GM18499 (cell line): ENCODE measurements around the gene C22orf23.

Experiments used
- ATAC-seq: cut with Tn5 transposase; IDR thresholded peaks from one replicate; pipeline ENCODE4 v1.9.1; 2021; ENCODE audit warnings: moderate number of reproducible peaks; ENCODE audit not compliant: insufficient read depth, unreplicated experiment

The C22orf23 gene

DNA sequence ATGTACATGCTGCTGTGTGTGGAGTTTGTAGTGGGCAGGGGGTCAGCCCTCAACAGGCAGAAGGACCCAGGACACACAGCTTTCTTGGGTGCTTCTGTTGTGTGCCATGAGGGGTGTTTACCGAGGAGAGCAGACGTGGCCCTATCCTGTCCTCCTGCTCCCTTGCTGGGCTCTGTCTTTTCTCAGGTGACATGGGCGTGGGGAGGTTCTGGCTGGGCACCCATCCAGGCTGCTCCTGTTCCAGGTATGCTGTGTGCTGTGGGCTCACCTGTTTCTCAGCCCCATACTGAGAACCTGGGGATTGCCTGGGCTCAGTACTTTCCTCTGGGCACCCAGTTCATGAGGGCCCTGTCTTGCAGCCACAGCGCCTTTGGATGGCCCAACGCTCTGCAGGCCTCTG, 24.0 kb downstream of the C22orf23 start:
- ATAC-seq: no peak

GRCh38 chr22:37927637-37927936, 25.8 kb downstream of the C22orf23 start:
- no peak for ATAC-seq

- no peak for ATAC-seq
These were observed 26.4 kb downstream of the C22orf23 start for GRCh38 chr22:37926771-37927636.

GRCh38 chr22:37926358-37926757, 27.0 kb downstream of the C22orf23 start:
- ATAC-seq: no peak

GRCh38 chr22:37925767-37926166, 27.6 kb downstream of the C22orf23 start:
- no peak for ATAC-seq

- no peak for ATAC-seq
These were observed 28.1 kb downstream of the C22orf23 start for GRCh38 chr22:37925330-37925729.

GRCh38 chr22:37924386-37925065, 28.9 kb downstream of the C22orf23 start:
- no peak for ATAC-seq

GRCh38 chr22:37923927-37924326, 29.5 kb downstream of the C22orf23 start:
- no peak for ATAC-seq

- no peak for ATAC-seq
These were observed 31.2 kb downstream of the C22orf23 start for GRCh38 chr22:37922191-37922590.

DNA sequence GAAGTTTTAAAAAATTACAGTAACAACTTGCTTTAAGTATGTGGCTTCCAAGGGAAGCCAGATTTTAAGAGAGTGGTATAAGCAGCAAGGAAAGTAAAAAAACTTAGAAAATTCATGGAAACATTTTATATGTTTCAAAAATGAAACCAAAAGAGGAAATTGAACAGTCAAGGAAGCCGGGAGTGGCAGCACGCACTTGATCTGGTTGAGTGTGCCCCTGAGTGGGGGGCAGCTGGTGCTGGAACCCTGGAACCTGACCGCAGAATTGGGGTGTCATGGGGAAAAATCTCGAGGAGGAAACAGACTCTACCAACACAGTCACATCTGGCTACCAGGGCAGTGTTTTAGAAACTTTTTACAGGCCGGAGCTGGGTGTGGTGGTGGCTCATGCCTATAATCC, 33.3 kb downstream of the C22orf23 start:
- ATAC-seq: no peak

GRCh38 chr22:37918580-37919270, 34.7 kb downstream of the C22orf23 start:
- ATAC-seq: no peak

DNA sequence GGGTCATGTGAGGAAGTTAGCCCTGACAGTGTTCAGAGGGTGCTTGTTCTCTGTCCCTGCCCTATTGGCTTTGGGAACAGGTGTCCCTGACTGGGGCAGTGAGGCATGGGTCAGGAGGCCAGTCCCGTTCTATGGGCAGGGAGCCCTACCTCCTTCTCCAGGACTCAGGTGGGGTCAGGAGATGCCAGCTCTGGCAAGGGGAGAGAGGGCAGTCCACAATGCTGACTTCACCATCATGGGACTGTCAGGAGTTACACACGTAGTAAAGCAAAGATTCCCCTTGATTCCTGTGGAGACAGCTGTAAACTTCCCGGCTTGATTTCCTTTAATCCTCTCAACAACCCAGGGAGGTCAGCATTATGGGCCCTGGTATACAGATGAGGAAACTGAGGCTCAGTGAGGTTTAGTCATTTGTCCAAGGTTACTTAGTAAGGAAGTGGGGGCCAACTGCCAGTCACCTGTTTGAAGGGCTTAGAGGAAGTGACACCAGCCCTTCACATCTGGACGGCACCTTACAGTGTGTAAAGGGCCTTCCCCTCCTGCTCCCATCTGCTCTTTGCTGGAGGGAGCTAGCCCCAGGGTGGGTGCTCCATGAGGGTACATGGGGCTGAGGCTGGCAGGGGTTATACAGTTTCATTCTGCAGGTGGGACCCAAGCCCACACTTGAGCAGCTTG, 35.4 kb downstream of the C22orf23 start:
- ATAC-seq: no peak

DNA sequence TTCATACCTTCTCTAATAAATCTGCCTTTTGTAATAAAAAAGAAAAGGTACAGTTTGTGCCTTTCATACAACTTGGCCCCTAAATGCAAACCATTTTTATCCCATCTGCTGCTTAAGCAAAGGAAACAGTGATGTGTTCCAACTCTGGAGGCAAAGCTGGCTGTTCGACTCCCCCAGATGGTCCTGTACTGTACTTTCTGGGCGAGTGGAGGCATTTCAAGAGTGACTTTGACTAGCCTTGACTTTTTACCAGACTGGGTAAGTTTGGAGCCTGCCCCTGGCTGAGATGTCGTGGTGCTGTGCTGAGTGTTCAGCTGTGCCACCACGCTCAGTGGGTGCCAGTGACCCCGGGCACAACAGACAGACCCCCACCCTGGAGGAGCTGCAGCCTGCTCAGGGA, 37.1 kb downstream of the C22orf23 start:
- ATAC-seq: no peak

DNA sequence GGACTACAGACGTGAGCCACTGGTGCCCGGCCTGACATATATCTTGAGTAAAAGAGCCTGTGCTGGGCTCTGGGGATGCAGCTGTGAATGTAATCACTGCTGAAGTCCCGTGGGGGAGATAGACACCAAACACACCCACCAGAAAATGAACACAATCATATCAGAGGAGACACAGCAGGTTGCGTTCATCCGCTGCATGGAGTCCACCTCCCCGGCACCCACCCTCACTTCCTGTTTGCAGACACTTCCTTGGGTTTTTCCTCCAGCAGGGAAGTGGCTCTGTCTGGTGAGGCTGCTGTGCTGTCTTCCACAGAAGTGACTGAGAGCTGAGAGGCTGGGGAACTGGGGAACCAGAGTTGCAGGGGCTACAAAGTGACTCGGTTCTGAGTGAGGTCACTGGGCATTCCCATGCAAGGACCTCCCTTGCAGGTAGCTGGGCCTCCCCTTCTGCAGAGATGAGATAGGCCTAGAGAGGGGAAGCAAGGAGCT, 40.1 kb downstream of the C22orf23 start:
- ATAC-seq: no peak

DNA sequence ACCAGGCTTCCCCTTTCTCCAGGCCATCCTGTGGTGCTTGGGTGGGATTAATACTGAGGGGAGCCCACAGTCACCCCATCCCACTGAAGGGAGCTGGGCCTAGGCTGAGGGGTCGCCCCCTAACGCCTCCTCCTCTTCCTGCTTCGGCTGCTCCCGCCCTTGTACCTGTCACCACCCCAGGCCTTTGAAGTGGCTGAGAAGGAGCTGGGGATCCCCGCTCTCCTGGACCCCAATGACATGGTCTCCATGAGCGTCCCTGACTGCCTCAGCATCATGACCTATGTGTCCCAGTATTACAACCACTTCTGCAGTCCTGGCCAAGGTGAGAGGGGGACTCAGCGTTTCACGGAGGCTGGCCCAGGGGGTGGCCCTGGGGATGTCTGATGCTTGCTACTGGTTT, 41.2 kb downstream of the C22orf23 start:
- no peak for ATAC-seq

DNA sequence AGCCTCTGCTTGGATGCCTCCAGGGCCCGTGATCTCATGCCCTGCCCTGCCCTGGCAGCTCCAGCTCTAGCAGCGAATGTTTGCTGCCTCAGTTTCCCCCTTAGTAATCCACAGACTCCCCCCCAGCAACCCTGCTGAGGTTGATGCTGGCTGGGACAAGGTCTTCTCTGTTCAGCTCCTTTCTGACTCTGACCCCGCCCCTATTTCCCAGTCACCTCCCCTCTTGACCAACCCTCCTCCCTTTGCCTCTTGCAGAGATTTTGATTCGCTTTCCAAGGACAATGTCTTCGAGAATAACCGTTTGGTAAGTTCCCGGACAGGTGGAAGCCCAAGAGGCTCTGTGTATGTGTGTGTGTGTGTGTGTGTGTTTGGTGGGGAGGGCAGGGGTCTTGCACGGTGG, 41.7 kb downstream of the C22orf23 start:
- ATAC-seq: no peak

- ATAC-seq: no peak
These were observed 42.3 kb downstream of the C22orf23 start for GRCh38 chr22:37910890-37911672.

DNA sequence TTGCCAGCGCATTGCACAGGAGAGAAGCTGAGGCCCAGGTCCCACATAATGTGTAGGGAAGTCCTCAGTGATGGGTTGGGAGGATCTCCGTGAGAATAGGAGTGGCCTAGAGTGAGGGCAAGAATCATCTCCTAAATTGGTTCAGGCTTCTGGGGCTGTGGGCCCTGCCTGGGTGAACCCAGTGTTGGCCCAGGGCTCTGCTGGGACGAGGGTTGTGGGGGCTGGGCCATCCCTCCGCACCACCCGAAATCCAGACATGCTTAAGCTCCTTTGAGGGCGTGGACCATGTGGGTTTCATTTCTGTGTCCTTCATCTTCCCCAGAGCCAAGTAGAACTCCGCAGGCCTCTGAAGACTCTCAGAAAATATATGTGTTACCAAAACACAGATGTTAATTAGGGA, 43.6 kb downstream of the C22orf23 start:
- no peak for ATAC-seq

DNA sequence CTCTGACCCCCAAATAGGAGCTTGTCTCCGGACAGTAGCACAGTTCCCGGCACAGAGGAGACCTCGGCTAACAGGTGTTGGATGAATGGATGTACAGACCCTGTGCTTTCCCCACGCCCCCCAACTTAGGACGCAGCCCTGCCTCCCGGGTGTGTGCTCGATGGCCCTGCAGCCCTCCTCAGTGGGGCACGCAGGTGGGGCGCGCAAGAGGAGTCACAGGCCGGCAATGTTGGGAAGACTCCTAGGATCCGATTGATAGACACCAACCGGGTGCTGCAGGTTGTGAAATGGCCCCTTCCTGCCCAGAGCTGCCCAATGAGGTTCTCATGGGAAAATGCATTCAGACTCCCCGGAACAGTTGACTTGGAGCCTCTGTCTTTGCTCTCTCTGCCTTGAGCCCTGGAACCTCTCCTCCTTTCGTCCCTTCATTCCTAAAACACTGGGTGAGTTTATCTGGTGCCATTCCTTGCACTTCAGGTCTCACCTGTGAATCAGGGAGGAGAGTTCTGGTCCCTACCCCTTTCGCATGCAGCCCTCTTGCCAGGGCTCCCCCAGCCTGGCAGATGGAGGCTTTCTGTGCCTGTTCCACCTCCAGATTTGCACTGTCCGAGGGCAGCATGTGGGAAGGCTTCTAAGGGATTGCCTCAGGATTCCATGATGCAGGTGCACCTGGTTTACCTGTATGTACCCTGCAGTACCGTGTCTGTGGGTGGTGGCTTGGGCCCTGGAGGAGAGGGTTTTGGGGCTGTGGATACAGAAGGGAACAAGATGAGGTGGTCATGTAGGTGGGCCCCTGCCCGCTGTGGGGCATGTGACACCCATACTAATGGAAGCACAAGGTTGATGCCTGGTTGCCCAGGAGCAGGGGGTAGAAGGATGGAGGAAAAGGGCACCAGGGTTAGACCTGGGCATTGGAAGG, 46.1 kb downstream of the C22orf23 start:
- no peak for ATAC-seq
